ENCODE results near the gene DPY19L3.
"Not testable (repeated sequence)": the region's sequence is repeated elsewhere in the genome, so short reads cannot be mapped to it uniquely, and the experiment has no call there.

The DPY19L3 gene

GRCh38 chr19:32450217-32450616, 44.6 kb downstream of the DPY19L3 start:
- no peak for DNase-seq

- DNase-seq, result no peak
Observed at GRCh38 chr19:32453736-32454135, 48.2 kb downstream of the DPY19L3 start.

GRCh38 chr19:32456406-32456805, 50.8 kb downstream of the DPY19L3 start:
- no peak for DNase-seq

GRCh38 chr19:32457571-32458158, 52.1 kb downstream of the DPY19L3 start:
- DNase-seq, result no peak

GRCh38 chr19:32458500-32459123, 53.0 kb downstream of the DPY19L3 start:
- no peak for DNase-seq

- DNase-seq, result no peak
Observed at GRCh38 chr19:32459204-32459865, 53.8 kb downstream of the DPY19L3 start.

GRCh38 chr19:32460476-32460875, 54.9 kb downstream of the DPY19L3 start:
- DNase-seq, result no peak

- no peak for DNase-seq
Observed at GRCh38 chr19:32464279-32464678, 58.7 kb downstream of the DPY19L3 start.

- no peak for DNase-seq
Observed at GRCh38 chr19:32465176-32465575, 59.6 kb downstream of the DPY19L3 start.

GRCh38 chr19:32469795-32470194, 64.2 kb downstream of the DPY19L3 start:
- DNase-seq, result no peak

GRCh38 chr19:32471095-32471494, 65.5 kb downstream of the DPY19L3 start:
- no peak for DNase-seq

GRCh38 chr19:32471811-32472210, 66.2 kb downstream of the DPY19L3 start:
- no peak for DNase-seq

GRCh38 chr19:32475141-32476031, 69.8 kb downstream of the DPY19L3 start:
- no peak for DNase-seq

- no peak for DNase-seq
Observed at GRCh38 chr19:32476032-32476350, 70.4 kb downstream of the DPY19L3 start.

- no peak for DNase-seq
Observed at GRCh38 chr19:32480321-32480720, 74.8 kb downstream of the DPY19L3 start.

- no peak for DNase-seq
Observed at GRCh38 chr19:32483574-32483973, 78.0 kb downstream of the DPY19L3 start.

GRCh38 chr19:32489971-32490370, 84.4 kb downstream of the DPY19L3 start:
- DNase-seq, result no peak

- DNase-seq, result no peak
Observed at GRCh38 chr19:32497391-32497790, 91.8 kb downstream of the DPY19L3 start.

- no peak for DNase-seq
Observed at GRCh38 chr19:32498648-32499200, 93.2 kb downstream of the DPY19L3 start.

- not testable (repeated sequence) for DNase-seq
Observed at GRCh38 chr19:32512498-32512897, 106.9 kb downstream of the DPY19L3 start.

GRCh38 chr19:32519023-32519422, 113.5 kb downstream of the DPY19L3 start:
- DNase-seq, result no peak

- no peak for DNase-seq
Observed at GRCh38 chr19:32522967-32523366, 117.4 kb downstream of the DPY19L3 start.

GRCh38 chr19:32526895-32527294, 121.3 kb downstream of the DPY19L3 start:
- no peak for DNase-seq

All from activated effector memory CD4-positive, alpha-beta T cell treated with Interleukin-2 at 50 U/mL for 16 hours (primary cell).